Retinal pigment epithelial cell (primary cell): ENCODE measurements around the gene PHETA1.
A peak's percentile ranks its signal among the peaks of the same experiment; 100 is the strongest.
"Not testable (repeated sequence)": the region's sequence is repeated elsewhere in the genome, so short reads cannot be mapped to it uniquely, and the experiment has no call there.

Experiments
- DNase-seq: peaks from one replicate; pipeline ENCODE4 v3.0.0-alpha.2; 2010; ENCODE audit warnings: low read depth
- H3K4me3 ChIP-seq: 2 replicates; pipeline ENCODE4 v1.5.1; 2011; ENCODE audit warnings: mild to moderate bottlenecking, low read length, control low read depth, moderate library complexity
- TF ChIP-seq, protein P1 (sequence below): conservative IDR thresholded peaks from 2 replicates; pipeline ENCODE4 v1.5.1; 2011; ENCODE audit warnings: low read depth, low read length, control low read depth, inconsistent platforms

Gene PHETA1

GRCh38 chr12:111335811-111336210 lies 33.1 kb downstream of the PHETA1 start:
- TF ChIP-seq, protein P1, sequence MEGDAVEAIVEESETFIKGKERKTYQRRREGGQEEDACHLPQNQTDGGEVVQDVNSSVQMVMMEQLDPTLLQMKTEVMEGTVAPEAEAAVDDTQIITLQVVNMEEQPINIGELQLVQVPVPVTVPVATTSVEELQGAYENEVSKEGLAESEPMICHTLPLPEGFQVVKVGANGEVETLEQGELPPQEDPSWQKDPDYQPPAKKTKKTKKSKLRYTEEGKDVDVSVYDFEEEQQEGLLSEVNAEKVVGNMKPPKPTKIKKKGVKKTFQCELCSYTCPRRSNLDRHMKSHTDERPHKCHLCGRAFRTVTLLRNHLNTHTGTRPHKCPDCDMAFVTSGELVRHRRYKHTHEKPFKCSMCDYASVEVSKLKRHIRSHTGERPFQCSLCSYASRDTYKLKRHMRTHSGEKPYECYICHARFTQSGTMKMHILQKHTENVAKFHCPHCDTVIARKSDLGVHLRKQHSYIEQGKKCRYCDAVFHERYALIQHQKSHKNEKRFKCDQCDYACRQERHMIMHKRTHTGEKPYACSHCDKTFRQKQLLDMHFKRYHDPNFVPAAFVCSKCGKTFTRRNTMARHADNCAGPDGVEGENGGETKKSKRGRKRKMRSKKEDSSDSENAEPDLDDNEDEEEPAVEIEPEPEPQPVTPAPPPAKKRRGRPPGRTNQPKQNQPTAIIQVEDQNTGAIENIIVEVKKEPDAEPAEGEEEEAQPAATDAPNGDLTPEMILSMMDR = no peak
- H3K4me3 ChIP-seq = no peak overlapping the region

GRCh38 chr12:111335301-111335700 lies 33.6 kb downstream of the PHETA1 start:
- H3K4me3 ChIP-seq, DNase-seq: not testable (repeated sequence)

More at GRCh38 chr12:111335811-111336210, 33.1 kb downstream of the PHETA1 start:
- DNase-seq = no peak

GRCh38 chr12:111334393-111334915 lies 34.4 kb downstream of the PHETA1 start:
- TF ChIP-seq, protein P1 = no peak
- no peak overlapping the region for H3K4me3 ChIP-seq
- DNase-seq = no peak

DNA sequence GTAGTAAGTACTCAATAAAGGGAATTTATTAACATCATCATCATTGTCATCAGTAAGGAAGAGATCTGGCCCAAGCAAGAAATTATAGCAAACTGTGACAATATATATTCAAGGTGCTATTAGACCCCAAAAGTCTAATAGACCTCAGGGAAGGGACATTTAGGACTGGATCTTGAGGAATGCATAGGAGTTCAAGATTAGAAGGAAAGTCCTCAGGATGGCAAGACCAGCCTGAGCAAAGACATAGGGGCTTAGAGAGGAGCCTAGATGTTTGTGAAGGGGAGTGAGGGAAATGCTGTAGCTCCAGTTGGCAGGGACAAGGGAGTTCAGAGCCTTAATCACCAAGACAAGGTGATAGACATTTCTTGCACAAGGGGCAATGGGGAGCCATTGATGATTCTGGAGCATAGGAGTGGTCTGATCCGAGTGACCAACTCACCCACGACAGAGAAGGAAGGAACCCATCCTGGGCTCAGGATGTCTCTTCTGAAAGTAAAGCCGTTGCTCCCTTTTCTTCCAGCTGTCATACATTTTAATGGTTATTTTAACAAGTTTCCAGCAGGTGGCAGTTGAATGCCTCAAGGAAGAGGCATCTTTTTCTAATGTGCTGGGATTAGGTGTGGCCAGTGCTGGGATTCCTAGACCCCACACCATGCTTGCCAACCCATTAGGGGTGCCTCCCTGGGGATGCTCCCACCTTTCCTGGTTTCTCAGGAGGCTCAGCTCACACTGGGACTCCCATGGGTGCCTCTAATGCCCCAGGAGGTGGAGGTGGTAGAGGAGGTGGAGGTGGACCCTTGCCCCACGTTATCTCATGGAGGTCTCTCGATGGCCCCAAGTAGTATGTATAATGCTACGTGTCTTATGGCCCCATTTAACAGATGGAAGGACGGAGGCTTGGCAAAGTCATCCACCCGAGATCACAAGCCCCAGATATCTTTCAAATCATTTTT lies 37.8 kb downstream of the PHETA1 start:
- TF ChIP-seq, protein P1 = peak; percentile 57
- no peak overlapping the region for H3K4me3 ChIP-seq
- DNase-seq = no peak

GRCh38 chr12:111328138-111328537 lies 40.8 kb downstream of the PHETA1 start:
- H3K4me3 ChIP-seq = no peak overlapping the region
- TF ChIP-seq, protein P1 = no peak
- DNase-seq = no peak

DNA sequence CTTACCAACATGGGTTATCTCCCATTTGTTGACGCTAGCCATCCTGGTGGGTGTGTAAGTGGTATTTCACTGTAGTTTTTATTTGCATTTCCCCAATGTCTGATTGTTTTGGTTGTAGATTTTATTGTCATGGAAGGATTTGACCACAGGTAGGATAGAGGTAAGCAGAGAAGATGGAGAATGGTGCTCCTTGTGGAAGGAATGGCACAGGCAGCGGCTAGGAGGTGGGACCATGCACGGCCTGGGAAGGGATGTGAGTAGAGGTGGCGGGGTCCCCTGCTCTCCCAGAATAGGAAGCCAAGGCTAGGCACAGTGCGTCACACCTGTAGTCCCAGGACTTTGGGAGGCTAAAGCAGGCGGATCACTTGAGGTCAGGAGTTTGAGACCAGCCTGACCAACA lies 41.4 kb downstream of the PHETA1 start:
- TF ChIP-seq, protein P1 = no peak
- no peak overlapping the region for H3K4me3 ChIP-seq
- no peak for DNase-seq

DNA sequence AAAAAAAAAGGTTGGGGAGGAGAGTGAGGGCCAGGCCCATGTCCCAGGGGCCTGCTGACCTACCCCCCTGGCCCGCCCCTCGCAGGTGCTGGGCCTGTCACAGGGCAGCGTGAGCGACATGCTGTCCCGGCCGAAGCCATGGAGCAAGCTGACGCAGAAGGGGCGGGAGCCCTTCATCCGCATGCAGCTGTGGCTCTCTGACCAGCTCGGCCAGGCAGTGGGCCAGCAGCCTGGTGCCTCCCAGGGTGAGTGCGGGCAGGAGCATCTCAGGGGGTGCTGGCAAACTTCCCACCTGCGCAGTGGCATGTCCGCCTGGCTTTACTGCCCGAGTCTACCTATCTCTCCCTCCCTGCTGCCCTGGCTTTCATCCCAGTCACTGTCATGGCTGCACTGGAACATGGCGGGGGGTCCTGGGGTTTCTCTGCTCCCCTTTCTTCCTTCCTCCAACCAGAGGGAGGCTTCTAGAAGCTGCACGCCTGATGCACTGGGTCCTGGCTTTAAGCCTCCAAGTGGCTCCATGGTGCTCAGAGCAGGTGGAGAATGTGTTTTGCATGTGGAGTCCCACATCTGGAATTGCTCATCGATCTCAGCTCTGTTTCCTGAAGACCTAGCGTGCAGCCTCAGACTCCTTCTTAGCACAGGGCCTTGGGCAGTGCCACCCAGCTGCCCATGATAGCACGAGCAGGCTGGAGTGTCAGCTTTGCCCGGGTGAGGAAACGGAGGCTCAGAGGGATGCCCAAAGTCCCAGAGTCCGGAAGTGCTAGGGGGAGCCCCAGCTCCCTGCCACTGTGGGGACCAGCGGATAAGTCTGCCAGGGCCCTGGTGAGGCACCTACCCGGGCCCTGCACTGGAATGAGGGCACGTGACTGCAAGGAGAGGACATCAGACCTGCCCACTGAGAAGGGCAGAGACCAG lies 46.3 kb downstream of the PHETA1 start:
- TF ChIP-seq, protein P1 = no peak
- DNase-seq = no peak
- no peak overlapping the region for H3K4me3 ChIP-seq
